Measurements from ENCODE around the gene B3GLCT.
"Not testable (repeated sequence)": the region's sequence is repeated elsewhere in the genome, so short reads cannot be mapped to it uniquely, and the experiment has no call there.

B3GLCT gene

DNA sequence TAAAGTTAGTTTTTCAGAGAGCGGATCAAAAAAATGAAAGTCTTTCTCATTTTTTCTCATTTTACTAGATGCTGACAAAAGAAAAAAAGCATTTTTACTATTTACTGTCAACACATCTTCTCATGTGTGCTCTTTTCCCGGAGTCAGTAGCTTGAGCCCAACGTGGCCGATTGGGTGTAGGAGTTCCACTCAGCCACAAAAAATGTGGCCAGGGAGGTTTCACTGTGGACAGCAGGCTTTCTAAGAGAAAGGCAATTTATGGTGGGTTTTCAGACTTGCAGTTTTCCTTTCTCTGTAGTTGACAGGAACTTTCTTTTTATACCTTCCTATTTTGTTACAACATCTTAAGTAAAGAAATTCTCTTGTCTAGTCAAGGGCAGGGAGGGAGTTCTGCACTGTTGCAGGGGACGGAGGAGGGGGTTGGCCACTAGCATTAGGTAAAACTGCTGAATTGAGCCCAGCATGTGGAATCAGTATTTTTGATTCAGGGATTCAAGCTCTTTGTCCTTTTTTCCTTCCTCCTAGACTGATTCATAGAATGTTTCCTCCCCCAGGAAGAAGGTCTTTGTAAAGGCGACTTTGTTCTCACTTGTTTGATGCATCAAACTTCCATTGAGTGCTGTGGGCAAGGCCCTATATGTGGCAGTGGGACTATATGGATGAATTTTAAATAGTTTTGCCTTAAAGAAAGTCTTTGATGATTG lies 123.1 kb downstream of the B3GLCT start:
- Mint-ChIP-seq H3K27me3 (no peaks in the 10 kb centered on the region), H3K9me3 (no peaks in the 10 kb centered on the region), H3K36me3 (ENCODE audit: low read depth) (peaks cover 38% of the 10 kb centered on the region), H3K27ac (no peak overlapping the region), H3K4me1 (ENCODE audit: low read depth) (no peaks in the 10 kb centered on the region), H3K4me3 (no peak overlapping the region)

DNA sequence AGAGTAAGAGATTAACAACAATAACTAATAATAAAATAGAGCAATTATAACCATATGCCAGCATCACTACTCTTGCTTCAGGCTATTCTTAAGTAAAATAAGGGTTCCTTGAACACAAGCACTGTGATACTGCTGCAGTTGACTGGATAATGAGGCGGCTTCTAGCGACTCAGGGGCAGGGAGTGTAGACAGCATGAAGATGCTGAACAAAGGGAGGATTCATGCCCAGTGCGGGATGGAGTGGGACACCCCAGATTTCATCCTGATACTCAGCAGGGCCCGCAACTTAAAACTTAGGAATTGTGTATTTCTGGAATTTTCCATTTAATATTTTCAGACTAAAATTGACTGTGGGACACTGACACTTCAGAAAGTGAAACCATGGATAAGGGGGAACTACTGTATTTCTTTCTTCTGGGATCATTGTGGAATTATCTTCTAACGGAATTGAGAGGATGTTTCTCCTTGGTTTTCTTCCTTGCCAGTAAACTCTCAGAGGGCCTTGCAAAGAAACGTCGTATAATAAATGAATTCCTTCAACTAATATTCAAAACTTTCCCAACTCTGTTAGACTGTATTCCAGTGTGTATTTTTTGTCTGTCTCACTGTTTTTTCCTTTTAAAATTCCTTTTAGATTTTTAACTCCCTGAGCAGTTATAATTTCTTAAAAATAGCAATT lies 127.5 kb downstream of the B3GLCT start:
- Mint-ChIP-seq H3K4me1 (ENCODE audit: low read depth) (no peaks in the 10 kb centered on the region), H3K9me3 (no peaks in the 10 kb centered on the region), H3K4me3 (no peak overlapping the region), H3K27ac (no peak overlapping the region), H3K27me3 (no peaks in the 10 kb centered on the region), H3K36me3 (ENCODE audit: low read depth) (peaks cover 43% of the 10 kb centered on the region)

DNA sequence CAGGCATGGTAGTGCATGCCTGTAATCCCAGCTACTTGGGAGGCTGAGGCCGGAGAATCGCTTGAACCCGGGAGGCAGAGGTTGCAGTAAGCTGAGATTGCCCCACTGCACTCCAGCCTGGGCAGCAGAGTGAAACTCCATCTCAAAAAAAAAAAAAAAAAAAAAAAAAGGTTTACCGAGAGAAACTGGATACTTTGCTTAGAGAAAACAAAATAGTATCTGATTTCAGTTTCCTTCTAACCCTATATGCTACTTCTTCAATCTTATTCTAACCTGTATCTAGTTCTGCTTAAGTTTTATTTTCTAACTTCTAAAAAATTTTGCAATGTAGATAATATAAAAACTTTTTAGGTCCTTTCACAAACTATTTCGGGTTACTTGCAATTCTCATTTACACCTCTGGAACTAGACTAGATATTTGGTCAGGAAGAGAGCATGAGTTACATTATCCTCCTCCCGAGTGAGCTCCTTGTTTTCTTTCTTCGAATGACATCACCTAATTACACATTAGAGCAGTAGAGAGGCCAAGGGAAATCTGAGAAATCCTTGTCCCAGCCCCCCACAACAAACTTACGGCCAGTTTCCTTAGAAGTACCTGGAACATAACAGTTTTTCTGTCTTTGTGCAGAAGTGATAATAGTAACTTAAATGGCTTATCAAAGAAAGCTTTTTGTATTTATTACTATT lies 128.9 kb downstream of the B3GLCT start:
- H3K27me3 Mint-ChIP-seq: no peaks in the 10 kb centered on the region
- H3K27ac Mint-ChIP-seq: no peak overlapping the region
- no peaks in the 10 kb centered on the region for H3K4me1 Mint-ChIP-seq (ENCODE audit: low read depth)
- peaks cover 42% of the 10 kb centered on the region for H3K36me3 Mint-ChIP-seq (ENCODE audit: low read depth)
- no peaks in the 10 kb centered on the region for H3K9me3 Mint-ChIP-seq
- no peak overlapping the region for H3K4me3 Mint-ChIP-seq

DNA sequence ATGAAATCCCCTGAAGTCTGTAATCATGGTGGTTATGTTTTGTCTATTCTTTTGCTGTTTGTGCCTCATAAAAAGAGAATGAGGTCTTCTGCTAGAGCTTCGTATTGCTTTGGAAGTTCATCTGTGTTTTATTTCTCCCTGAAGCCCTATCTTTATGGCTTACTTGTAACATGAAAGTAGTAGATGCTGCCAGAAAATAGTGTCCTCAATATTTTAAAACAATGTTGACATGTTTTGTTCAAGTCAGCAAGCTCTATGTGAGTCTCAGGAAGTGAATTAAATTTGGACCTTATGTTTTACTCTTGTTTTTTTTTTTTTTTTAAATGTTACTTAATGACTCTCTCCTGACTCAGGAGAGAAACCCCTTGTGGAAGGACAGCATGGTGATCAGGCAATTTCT lies 130.5 kb downstream of the B3GLCT start:
- Mint-ChIP-seq H3K4me1 (ENCODE audit: low read depth) (no peaks in the 10 kb centered on the region), H3K4me3 (no peak overlapping the region), H3K27me3 (no peaks in the 10 kb centered on the region), H3K9me3 (no peaks in the 10 kb centered on the region), H3K27ac (no peak overlapping the region), H3K36me3 (ENCODE audit: low read depth) (peaks cover 34% of the 10 kb centered on the region)

DNA sequence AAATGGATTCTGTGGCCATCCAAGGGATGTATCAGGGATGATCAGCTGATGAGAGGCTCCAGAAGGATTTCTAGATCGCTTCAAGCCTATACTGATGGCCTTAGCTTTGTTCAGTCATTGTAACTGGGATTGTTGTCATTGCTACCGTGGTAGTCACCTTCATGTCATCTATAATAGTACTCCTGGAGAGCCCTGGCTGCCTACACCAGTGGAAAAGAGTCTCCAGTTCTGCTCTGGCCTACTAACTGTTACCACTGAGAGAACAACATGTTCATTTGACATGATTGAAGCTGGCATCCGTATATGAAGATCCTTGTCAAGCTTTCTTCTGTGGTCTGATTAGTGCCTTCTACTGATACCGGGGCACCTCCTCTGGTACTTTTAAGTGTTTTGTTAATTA lies 131.3 kb downstream of the B3GLCT start:
- Mint-ChIP-seq H3K36me3 (ENCODE audit: low read depth) (peaks cover 26% of the 10 kb centered on the region), H3K27me3 (no peaks in the 10 kb centered on the region), H3K4me3 (no peak overlapping the region), H3K9me3 (no peaks in the 10 kb centered on the region), H3K4me1 (ENCODE audit: low read depth) (no peaks in the 10 kb centered on the region), H3K27ac (no peak overlapping the region)

DNA sequence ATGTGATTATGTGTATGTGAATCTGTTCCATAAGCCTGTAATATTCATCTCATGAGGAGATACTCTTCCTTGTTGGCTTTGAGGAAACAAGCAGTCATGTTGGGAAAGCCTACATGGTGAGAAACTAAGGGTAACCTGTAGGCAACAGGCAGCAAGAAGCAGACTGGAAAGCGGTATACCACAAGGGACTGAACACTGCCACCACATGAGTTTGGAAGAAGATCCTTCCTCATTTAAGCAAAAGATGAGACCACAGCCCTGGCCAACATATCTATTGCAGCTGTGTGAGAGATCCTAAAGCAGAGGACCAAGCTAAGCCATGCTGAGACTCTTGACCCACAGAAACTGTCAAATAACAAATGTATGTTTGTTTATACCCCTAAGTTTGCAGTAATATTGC lies 134.8 kb downstream of the B3GLCT start:
- H3K4me3 Mint-ChIP-seq: no peak overlapping the region
- no peaks in the 10 kb centered on the region for H3K4me1 Mint-ChIP-seq (ENCODE audit: low read depth)
- H3K9me3 Mint-ChIP-seq: no peaks in the 10 kb centered on the region
- H3K36me3 Mint-ChIP-seq (ENCODE audit: low read depth): peaks cover 7% of the 10 kb centered on the region
- H3K27ac Mint-ChIP-seq: no peak overlapping the region
- no peaks in the 10 kb centered on the region for H3K27me3 Mint-ChIP-seq

DNA sequence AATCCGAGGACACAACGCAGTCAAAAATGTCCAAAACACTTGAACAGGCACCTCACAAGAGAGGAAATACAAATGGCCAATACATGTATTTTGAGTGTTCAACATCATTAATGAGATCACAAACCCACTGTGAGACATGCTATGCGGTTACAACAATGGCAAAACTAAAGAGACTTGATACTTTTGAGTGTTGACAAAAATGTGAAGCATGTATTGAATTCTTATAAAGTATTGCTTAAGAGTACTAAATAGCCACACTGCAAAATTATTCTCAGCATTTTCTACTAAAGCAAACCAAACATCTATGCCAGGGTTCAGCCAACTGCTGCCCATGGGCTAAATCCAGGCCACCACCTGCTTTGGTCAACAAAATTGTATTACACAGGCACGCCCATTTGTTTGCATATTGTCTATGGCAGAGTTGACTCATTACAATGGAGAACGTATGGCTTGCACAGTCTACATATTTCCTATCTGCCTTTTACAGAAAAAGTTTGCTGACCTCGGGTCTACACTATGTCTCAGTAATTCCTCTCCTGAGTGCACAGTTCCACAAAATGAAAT lies 135.3 kb downstream of the B3GLCT start:
- H3K4me1 Mint-ChIP-seq (ENCODE audit: low read depth): no peaks in the 10 kb centered on the region
- no peak overlapping the region for H3K27ac Mint-ChIP-seq
- peaks cover 4% of the 10 kb centered on the region for H3K36me3 Mint-ChIP-seq (ENCODE audit: low read depth)
- H3K4me3 Mint-ChIP-seq: no peak overlapping the region
- H3K9me3 Mint-ChIP-seq: no peaks in the 10 kb centered on the region
- H3K27me3 Mint-ChIP-seq: no peaks in the 10 kb centered on the region

DNA sequence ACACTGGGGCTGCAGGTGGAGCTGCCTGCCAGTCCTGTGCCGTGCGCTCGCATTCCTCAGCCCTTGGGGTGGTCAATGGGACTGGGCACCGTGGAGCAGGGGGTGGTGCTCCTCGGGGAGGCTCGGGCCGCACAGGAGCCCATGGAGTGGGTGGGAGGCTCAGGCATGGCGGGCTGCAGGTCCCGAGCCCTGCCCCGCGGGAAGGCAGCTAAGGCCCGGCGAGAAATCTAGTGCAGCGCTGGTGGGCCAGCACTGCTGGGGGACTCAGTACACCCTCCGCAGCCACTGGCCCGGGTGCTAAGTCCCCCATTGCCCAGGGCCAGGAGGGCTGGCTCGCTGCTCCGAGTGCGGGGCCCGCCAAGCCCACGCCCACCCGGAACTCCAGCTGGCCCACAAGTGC lies 139.8 kb downstream of the B3GLCT start:
- H3K9me3 Mint-ChIP-seq; H3K27ac Mint-ChIP-seq; H3K27me3 Mint-ChIP-seq; H3K36me3 Mint-ChIP-seq (ENCODE audit: low read depth); H3K4me3 Mint-ChIP-seq; H3K4me1 Mint-ChIP-seq (ENCODE audit: low read depth): not testable (repeated sequence)

DNA sequence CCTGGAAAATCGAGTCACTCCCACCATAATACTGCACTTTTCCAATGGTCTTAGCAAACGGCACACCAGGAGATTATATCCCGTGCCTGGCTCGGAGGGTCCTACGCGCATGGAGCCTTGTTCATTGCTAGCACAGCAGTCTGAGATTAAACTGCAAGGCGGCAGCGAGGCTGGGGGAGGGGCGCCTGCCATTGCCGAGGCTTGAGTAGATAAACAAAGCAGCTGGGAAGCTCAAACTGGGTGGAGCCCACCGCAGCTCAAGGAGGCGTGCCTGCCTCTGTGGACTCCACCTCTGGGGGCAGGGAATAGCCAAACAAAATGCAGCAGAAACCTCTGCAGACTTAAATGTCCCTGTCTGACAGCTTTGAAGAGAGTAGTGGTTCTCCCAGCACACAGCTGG lies 141.1 kb downstream of the B3GLCT start:
- H3K27ac Mint-ChIP-seq; H3K4me1 Mint-ChIP-seq (ENCODE audit: low read depth); H3K27me3 Mint-ChIP-seq; H3K4me3 Mint-ChIP-seq; H3K36me3 Mint-ChIP-seq (ENCODE audit: low read depth); H3K9me3 Mint-ChIP-seq: not testable (repeated sequence)

DNA sequence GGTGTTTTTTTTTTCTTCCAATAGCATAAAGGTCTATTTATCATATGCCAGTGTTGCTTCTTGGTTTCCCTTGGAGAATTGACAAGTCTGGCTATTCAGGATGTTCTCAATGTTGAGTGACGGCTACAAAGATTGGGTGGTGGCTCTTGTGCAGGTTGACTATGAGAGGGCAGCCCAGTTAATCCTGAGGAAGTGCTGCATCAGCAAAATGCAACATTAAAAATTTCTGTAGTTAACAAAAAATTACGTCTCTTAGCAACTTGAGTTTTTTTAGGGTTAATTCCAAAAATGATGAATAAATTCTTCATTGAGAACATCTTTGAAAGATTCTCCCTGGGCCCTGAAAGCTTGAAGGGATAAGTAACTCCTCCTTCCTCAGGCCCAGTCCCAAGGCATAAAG lies 147.1 kb downstream of the B3GLCT start:
- Mint-ChIP-seq H3K4me1 (ENCODE audit: low read depth) (no peaks in the 10 kb centered on the region), H3K27me3 (peaks cover 7% of the 10 kb centered on the region), H3K4me3 (no peak overlapping the region), H3K36me3 (ENCODE audit: low read depth) (no peaks in the 10 kb centered on the region), H3K27ac (no peak overlapping the region), H3K9me3 (no peaks in the 10 kb centered on the region)

DNA sequence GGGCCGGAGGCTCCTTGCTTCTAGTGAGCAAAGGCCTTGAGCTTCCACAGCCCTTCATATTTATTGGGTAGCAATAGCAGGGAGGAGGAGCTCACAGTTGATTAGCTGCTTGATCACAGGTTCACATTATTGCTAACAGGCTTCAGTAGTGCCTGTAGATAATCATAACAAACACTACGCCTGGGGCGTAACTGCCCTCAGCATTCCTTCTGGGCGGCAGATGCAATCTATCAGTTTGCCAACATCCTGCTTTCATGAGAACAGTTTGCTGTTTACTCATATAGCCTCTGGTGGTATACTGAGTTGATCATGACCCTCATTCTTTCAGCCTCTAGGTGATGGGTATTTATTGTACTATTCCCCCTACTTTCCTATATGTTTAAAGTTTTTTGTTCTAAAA lies 149.4 kb downstream of the B3GLCT start:
- H3K4me3 Mint-ChIP-seq: no peak overlapping the region
- H3K9me3 Mint-ChIP-seq: peaks cover 3% of the 10 kb centered on the region
- no peaks in the 10 kb centered on the region for H3K36me3 Mint-ChIP-seq (ENCODE audit: low read depth)
- H3K27me3 Mint-ChIP-seq: peaks cover 12% of the 10 kb centered on the region
- H3K27ac Mint-ChIP-seq: no peak overlapping the region
- no peaks in the 10 kb centered on the region for H3K4me1 Mint-ChIP-seq (ENCODE audit: low read depth)

DNA sequence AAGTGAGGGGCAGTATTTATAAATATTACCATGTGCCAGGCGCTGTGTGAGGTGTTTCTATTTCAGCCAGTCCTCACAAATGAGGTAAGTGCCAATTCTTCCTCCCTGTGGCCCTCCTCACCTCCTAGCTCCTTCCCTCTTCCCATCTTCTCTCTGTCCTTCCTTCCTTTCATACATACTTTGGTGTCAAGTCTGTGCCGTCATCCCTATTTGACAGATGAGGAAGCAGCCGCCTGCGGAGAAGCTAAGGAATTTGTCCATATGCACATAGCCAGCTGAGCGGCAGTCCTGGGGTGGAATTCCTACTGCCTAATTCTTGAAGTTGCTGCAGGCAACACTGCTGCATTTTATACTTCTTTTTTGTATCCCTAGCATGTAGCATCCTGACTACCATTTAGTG lies 150.8 kb downstream of the B3GLCT start:
- H3K4me3 Mint-ChIP-seq: no peak overlapping the region
- H3K36me3 Mint-ChIP-seq (ENCODE audit: low read depth): no peaks in the 10 kb centered on the region
- H3K27me3 Mint-ChIP-seq: peaks cover 12% of the 10 kb centered on the region
- H3K4me1 Mint-ChIP-seq (ENCODE audit: low read depth): no peaks in the 10 kb centered on the region
- no peak overlapping the region for H3K27ac Mint-ChIP-seq
- H3K9me3 Mint-ChIP-seq: peaks cover 10% of the 10 kb centered on the region

DNA sequence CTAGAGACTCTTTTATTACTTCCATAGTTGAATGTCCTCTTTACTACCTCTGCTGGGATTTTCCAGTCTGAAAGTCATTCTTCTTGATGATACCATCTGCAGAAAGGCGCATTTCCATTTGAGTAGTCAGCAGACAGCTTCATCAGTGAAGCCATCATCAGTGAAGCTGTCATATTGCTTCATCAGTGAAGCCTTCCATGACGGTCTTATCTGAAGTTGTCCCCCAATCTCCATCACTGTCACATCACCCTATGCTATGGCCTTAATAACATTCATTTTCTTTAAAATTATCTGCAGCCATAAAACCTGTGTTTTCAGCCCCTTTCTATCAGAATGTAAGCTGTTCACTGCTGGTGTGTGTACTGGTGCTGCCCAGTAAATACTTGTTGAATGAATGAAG lies 151.6 kb downstream of the B3GLCT start:
- H3K27me3 Mint-ChIP-seq: peaks cover 12% of the 10 kb centered on the region

DNA sequence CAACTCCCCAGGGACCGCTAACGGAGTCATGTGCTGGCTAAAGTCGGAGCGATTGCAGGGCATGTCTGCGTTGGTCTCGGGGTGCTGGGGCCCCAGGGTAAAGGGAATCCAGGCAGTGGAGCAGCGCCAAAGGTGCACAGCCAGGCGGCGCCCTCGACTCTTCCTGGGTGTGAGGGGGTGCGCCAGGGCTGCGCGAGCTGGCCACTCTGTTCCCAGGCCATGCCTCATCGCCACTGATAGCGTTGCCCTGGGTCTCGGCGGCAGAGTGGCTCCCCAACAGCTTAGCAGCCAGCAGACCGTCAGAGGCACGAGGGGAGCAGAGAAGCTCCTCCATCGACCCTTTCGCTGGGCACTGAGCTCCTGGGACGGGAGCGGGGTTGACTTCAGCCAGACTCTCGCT lies 152.7 kb downstream of the B3GLCT start:
- Mint-ChIP-seq H3K4me1 (ENCODE audit: low read depth) (no peaks in the 10 kb centered on the region), H3K27me3 (peaks cover 12% of the 10 kb centered on the region), H3K36me3 (ENCODE audit: low read depth) (no peaks in the 10 kb centered on the region), H3K27ac (no peak overlapping the region), H3K9me3 (peaks cover 18% of the 10 kb centered on the region), H3K4me3 (no peak overlapping the region)

More for the DNA sequence above, 151.6 kb downstream of the B3GLCT start:
- Mint-ChIP-seq H3K4me1 (ENCODE audit: low read depth) (no peaks in the 10 kb centered on the region), H3K36me3 (ENCODE audit: low read depth) (no peaks in the 10 kb centered on the region), H3K27ac (no peak overlapping the region), H3K4me3 (no peak overlapping the region), H3K9me3 (peaks cover 18% of the 10 kb centered on the region)

DNA sequence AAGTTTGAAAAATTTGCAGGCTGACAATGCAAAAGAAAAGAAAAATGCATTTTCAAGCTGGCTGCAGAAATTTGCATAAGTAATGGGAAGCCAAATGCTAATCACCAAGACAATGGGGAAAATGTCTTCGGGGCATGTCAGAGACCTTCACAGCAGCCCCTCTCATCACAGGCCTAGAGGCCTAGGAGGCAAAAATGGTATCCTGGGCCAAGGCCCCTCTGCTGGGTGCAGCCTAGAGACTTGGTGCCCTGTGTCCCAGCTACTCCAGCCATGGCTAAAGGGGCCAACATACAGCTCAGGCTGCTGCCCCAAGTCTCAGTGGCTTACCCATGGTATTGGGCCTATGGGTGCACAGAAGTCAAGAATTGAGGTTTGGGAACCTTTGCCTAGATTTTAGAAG lies 155.2 kb downstream of the B3GLCT start:
- no peaks in the 10 kb centered on the region for H3K36me3 Mint-ChIP-seq (ENCODE audit: low read depth)
- peaks cover 12% of the 10 kb centered on the region for H3K27me3 Mint-ChIP-seq
- no peak overlapping the region for H3K27ac Mint-ChIP-seq
- H3K4me3 Mint-ChIP-seq: no peak overlapping the region
- H3K4me1 Mint-ChIP-seq (ENCODE audit: low read depth): no peaks in the 10 kb centered on the region
- H3K9me3 Mint-ChIP-seq: peaks cover 18% of the 10 kb centered on the region

Measured in stimulated activated naive CD8-positive, alpha-beta T cell treated with anti-CD3 and anti-CD28 coated beads, Interleukin-15, Interleukin-2, amounts not matched to agents 100 ng/mL and 50 ng/mL, for 24 hours (primary cell).